IPS-20b (cell line): ENCODE results near the gene MALT1.
"Not testable (repeated sequence)": the region's sequence is repeated elsewhere in the genome, so short reads cannot be mapped to it uniquely, and the experiment has no call there.

Experiments used
- H3K27ac ChIP-seq: one replicate; pipeline ENCODE4 v1.5.1; 2013; ENCODE audit warnings: low read length
- H3K27me3 ChIP-seq: 2 replicates; pipeline ENCODE4 v1.6.1; 2013; ENCODE audit warnings: mild to moderate bottlenecking, low read length, inconsistent platforms; ENCODE audit not compliant: insufficient read depth
- H3K36me3 ChIP-seq: 2 replicates; pipeline ENCODE4 v1.6.1; 2013; ENCODE audit warnings: low read depth, mild to moderate bottlenecking, inconsistent platforms, low read length, moderate library complexity; ENCODE audit not compliant: insufficient read depth
- H3K4me1 ChIP-seq: 2 replicates; pipeline ENCODE4 v1.6.1; 2013; ENCODE audit warnings: mild to moderate bottlenecking, control low read depth, inconsistent platforms, low read length, moderate library complexity; ENCODE audit not compliant: insufficient read depth
- H3K4me3 ChIP-seq: 2 replicates; pipeline ENCODE4 v1.5.1; 2013; ENCODE audit warnings: mild to moderate bottlenecking, low read length, inconsistent platforms
- H3K9ac ChIP-seq: 2 replicates; pipeline ENCODE4 v1.6.1; 2013; ENCODE audit warnings: low read depth, mild to moderate bottlenecking, inconsistent platforms, low read length, moderate library complexity
- H3K9me3 ChIP-seq: 2 replicates; pipeline ENCODE4 v1.6.1; 2013; ENCODE audit warnings: mild to moderate bottlenecking, low read depth, low read length, inconsistent platforms; ENCODE audit not compliant: insufficient read depth

The MALT1 gene

GRCh38 chr18:58753976-58754375 lies 82.7 kb downstream of the MALT1 start:
- no peaks in the 10 kb centered on the region for H3K27me3 ChIP-seq

GRCh38 chr18:58754544-58755068 lies 83.3 kb downstream of the MALT1 start:
- Histone ChIP-seq H3K27ac (no peak overlapping the region), H3K9me3 (no peaks in the 10 kb centered on the region), H3K36me3 (peaks cover 10% of the 10 kb centered on the region), H3K9ac (no peak overlapping the region), H3K4me1 (no peaks in the 10 kb centered on the region; the same call in 1 of the 2 replicates), H3K27me3 (no peaks in the 10 kb centered on the region), H3K4me3 (no peak overlapping the region)

More at GRCh38 chr18:58753976-58754375, 82.7 kb downstream of the MALT1 start:
- Histone ChIP-seq H3K9me3 (no peaks in the 10 kb centered on the region; the same call in 1 of the 2 replicates), H3K9ac (no peak overlapping the region), H3K4me3 (no peak overlapping the region), H3K4me1 (no peaks in the 10 kb centered on the region; the same call in 1 of the 2 replicates), H3K36me3 (peaks cover 17% of the 10 kb centered on the region), H3K27ac (no peak overlapping the region)

- Histone ChIP-seq H3K36me3 (peaks cover 2% of the 10 kb centered on the region; the same call in 1 of the 2 replicates), H3K27ac (no peak overlapping the region), H3K27me3 (no peaks in the 10 kb centered on the region)
These were observed 84.2 kb downstream of the MALT1 start for GRCh38 chr18:58755304-58756010.

GRCh38 chr18:58756148-58756547 lies 84.9 kb downstream of the MALT1 start:
- no peaks in the 10 kb centered on the region for H3K27me3 ChIP-seq
- H3K27ac ChIP-seq = no peak overlapping the region
- no peaks in the 10 kb centered on the region for H3K9me3 ChIP-seq
- H3K4me1 ChIP-seq = no peaks in the 10 kb centered on the region; the same call in 1 of the 2 replicates
- H3K4me3 ChIP-seq = no peak overlapping the region
- no peaks in the 10 kb centered on the region for H3K36me3 ChIP-seq
- no peak overlapping the region for H3K9ac ChIP-seq

More at GRCh38 chr18:58755304-58756010, 84.2 kb downstream of the MALT1 start:
- Histone ChIP-seq H3K4me1 (no peaks in the 10 kb centered on the region; the same call in 1 of the 2 replicates), H3K9me3 (no peaks in the 10 kb centered on the region), H3K9ac (no peak overlapping the region), H3K4me3 (no peak overlapping the region)

- Histone ChIP-seq H3K4me3 (no peak overlapping the region), H3K36me3 (no peaks in the 10 kb centered on the region), H3K9ac (no peak overlapping the region), H3K9me3 (no peaks in the 10 kb centered on the region), H3K4me1 (no peaks in the 10 kb centered on the region; the same call in 1 of the 2 replicates), H3K27me3 (no peaks in the 10 kb centered on the region), H3K27ac (no peak overlapping the region)
These were observed 85.5 kb downstream of the MALT1 start for GRCh38 chr18:58756596-58757240.

- not testable (repeated sequence) for H3K27me3 ChIP-seq, H3K9me3 ChIP-seq, H3K9ac ChIP-seq, H3K36me3 ChIP-seq, H3K4me1 ChIP-seq, H3K4me3 ChIP-seq, H3K27ac ChIP-seq
These were observed 86.1 kb downstream of the MALT1 start for GRCh38 chr18:58757351-58757750.

GRCh38 chr18:58758046-58758445 lies 86.8 kb downstream of the MALT1 start:
- H3K9me3 ChIP-seq = no peaks in the 10 kb centered on the region
- no peaks in the 10 kb centered on the region; the same call in 1 of the 2 replicates for H3K4me1 ChIP-seq
- no peaks in the 10 kb centered on the region for H3K27me3 ChIP-seq
- no peak overlapping the region for H3K4me3 ChIP-seq
- H3K9ac ChIP-seq = no peak overlapping the region
- H3K27ac ChIP-seq = no peak overlapping the region
- no peaks in the 10 kb centered on the region for H3K36me3 ChIP-seq

- Histone ChIP-seq H3K9ac (no peak overlapping the region), H3K27me3 (no peaks in the 10 kb centered on the region), H3K4me3 (no peak overlapping the region), H3K9me3 (no peaks in the 10 kb centered on the region), H3K4me1 (no peaks in the 10 kb centered on the region; the same call in 1 of the 2 replicates), H3K36me3 (no peaks in the 10 kb centered on the region), H3K27ac (no peak overlapping the region)
These were observed 87.3 kb downstream of the MALT1 start for GRCh38 chr18:58758606-58759005.

- H3K4me3 ChIP-seq = no peak overlapping the region
- no peak overlapping the region for H3K27ac ChIP-seq
- no peaks in the 10 kb centered on the region for H3K27me3 ChIP-seq
- H3K4me1 ChIP-seq = no peaks in the 10 kb centered on the region
- H3K36me3 ChIP-seq = no peaks in the 10 kb centered on the region
- no peak overlapping the region for H3K9ac ChIP-seq
- H3K9me3 ChIP-seq = no peaks in the 10 kb centered on the region
These were observed 90.1 kb downstream of the MALT1 start for GRCh38 chr18:58761241-58761969.

- Histone ChIP-seq H3K4me3 (no peak overlapping the region), H3K27me3 (no peaks in the 10 kb centered on the region), H3K4me1 (no peaks in the 10 kb centered on the region), H3K36me3 (no peaks in the 10 kb centered on the region), H3K9me3 (no peaks in the 10 kb centered on the region), H3K9ac (no peak overlapping the region), H3K27ac (no peak overlapping the region)
These were observed 90.9 kb downstream of the MALT1 start for GRCh38 chr18:58761970-58762780.

GRCh38 chr18:58762781-58763171 lies 91.5 kb downstream of the MALT1 start:
- Histone ChIP-seq H3K9ac (no peak overlapping the region), H3K9me3 (no peaks in the 10 kb centered on the region), H3K4me1 (no peaks in the 10 kb centered on the region), H3K36me3 (no peaks in the 10 kb centered on the region), H3K27me3 (peaks cover 3% of the 10 kb centered on the region; the same call in 1 of the 2 replicates), H3K27ac (no peak overlapping the region), H3K4me3 (no peak overlapping the region)
